TTC549 (cell line): Measurements from ENCODE around the gene SHROOM1.

ENCODE experiments used
- FAIRE-seq: peaks from 2 replicates; lab custom pipeline; 2012; peaks lifted over from hg19 to GRCh38; lab: Jason Lieb, UNC

Gene SHROOM1

GRCh38 chr5:132849347-132849746 is 18.9 kb upstream of the SHROOM1 start:
- FAIRE-seq = no peak

DNA sequence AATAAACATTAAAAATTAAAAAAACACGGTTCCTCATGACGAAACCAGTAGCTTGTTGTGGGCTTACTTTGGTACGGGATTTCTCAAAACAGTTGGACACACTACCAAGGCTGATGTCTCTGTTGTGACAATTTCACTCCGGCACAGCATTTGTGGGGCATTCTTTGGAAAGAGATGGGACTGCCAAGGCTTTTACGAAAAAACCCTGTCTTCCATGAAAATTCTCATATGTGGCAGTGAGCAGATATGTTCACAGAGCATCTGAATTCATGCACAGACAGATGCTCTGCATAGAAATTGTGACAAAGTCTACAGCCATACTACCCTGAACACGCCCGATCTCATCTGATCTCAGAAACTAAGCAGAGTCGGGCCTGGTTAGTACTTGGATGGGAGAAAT is 17.8 kb upstream of the SHROOM1 start:
- no peak for FAIRE-seq

GRCh38 chr5:132841305-132841704 is 10.9 kb upstream of the SHROOM1 start:
- FAIRE-seq = no peak

DNA sequence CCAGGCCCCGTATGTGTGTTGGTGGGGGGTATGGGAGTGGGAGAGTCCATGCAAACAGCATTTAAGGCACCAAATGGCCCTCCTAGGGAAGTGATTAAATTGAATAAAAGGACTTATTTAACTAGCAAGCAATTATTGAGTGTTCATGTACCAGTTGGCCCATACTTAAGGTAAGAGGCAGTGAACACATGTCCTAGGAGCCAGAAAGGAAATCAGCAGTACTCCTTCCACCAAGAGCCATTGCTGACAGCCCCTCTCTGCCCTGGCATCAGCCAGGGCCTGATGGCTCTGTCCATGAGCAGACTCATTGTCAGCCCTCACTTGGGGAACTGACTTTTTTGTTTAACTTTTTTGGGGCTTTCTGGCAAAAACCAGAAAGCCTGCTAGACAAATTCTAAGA is 10.4 kb upstream of the SHROOM1 start:
- no peak for FAIRE-seq

GRCh38 chr5:132840313-132840712 is 9.9 kb upstream of the SHROOM1 start:
- no peak for FAIRE-seq

- FAIRE-seq = no peak
These were observed 9.2 kb upstream of the SHROOM1 start for GRCh38 chr5:132839426-132840301.

DNA sequence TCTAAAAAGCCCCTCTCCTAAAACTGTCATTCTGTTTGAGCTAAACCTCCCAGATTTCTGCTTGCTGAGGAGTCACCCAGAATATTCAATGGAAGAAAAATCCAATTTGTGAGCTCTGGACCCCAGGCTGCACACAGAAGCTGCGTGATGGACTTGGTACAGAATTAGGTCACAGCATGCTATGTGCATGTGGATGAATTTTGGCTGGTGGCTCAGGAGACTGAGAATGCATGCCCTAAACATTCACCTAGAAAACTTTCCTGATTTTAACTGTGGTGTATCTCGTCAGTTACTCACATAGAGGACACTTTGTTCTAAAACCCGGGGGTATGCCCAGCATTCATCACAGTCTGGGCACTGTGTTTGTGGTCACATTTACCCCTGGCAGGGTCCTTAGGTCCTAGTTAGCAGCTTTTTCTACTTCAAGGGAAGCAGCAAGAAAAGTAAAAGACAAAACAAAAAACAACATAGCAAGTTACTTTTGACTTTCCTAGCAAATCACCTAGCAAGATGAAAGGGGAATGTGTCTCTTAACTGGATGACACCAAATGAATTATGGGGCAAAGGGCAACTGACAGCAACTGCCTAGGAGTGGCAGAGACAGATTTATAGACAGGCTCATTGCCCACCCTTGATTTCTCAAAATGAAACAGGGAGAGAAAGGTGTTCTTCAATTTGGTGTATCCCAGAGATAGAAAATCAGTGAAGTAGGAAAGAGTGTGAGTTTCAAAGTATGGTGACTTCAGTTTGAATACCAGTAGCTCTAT is 8.3 kb upstream of the SHROOM1 start:
- FAIRE-seq = no peak

DNA sequence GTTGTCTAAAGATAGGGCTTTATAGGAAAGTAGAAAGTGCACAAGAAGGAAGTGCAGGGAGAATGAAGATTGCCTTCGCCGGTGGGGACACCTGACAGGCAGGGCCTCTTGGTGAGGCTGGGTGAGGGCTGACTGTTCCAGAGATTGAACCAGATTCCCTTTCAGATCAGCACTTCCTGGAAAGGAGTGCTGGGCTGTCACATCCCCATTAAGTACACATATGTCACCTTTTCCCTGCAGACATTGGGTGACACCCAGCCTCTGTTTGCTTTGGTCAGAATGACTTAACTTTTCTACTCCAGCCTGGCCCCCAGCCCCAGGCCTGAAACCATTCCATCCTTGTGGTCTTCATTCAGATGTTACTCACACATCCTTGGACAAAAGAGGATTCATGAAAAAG is 7.4 kb upstream of the SHROOM1 start:
- FAIRE-seq = no peak

- FAIRE-seq = no peak
These were observed 6.4 kb upstream of the SHROOM1 start for GRCh38 chr5:132836852-132837251.

- no peak for FAIRE-seq
These were observed 3.6 kb upstream of the SHROOM1 start for GRCh38 chr5:132834057-132834456.

GRCh38 chr5:132832612-132833011 is 2.2 kb upstream of the SHROOM1 start:
- no peak for FAIRE-seq

- FAIRE-seq = no peak
These were observed 831 bp upstream of the SHROOM1 start for GRCh38 chr5:132831095-132831860.

- no peak for FAIRE-seq
These were observed 558 bp downstream of the SHROOM1 start for GRCh38 chr5:132829742-132830435.

- FAIRE-seq = no peak
These were observed 1.5 kb downstream of the SHROOM1 start for GRCh38 chr5:132828846-132829494.

DNA sequence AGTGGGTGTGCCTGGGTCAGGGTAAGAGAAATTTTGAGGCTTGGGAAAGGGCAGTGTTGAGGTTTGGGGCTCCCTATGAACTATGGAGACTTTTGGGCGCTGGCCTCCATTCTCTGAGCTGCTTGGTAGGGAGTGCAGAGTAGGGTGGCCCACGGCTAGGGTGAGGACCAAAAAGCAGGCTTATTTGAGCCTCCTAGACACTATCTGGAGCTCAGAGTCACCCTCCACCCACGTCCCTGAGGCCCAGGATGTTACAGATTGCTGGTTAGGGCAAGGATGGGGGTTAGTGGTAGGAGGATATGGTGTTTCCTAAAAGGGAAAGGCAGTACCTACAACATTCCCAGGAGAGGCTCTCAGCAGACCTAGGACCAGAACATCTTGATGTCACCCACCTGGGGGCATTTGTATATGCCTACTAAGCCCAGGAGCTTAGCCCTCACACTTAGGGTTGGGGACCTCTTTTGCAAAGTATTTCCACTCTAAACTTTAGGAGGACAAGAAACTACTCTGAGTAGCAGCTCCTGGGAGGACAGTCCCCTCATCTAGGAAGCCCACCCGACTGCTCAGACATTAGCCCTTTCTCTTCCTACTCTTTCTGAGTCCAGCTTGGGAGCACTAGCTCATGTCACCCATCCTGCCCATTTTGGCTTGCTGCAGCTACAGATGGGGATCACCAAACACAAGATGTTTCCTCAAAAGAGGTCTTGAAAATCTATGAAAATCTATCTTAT is 2.3 kb downstream of the SHROOM1 start:
- no peak for FAIRE-seq

DNA sequence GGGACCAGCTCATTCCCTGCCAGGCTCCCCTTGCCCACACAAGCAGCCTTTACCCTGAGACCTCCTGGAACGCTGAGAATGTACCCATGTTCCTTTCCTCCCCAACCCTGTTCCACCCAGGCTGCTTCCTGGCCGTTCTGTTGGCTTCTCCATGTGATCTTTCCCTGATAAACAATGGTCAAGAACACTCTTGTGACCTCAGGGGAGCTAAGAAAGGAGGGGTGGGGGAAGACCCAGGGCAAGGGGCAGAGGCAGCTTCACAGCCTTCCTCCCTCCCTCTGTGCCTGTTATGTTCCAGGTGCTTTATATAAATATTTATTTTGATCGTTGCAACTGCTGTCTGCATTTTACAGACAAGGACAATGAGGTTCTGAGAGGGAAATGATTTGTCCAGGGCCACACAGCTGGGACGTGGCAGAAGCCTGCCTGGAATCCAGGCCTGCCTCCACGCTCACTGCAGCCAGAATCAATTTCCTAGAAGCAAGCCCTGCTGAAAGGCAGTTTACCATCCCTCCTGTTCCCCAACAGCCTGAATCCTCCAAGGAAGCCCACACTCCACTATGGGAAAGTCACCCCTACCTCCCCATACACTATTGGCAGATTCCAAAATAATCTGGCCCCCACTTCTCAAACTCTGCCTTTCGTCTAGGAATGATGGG is 3.9 kb downstream of the SHROOM1 start:
- no peak for FAIRE-seq

DNA sequence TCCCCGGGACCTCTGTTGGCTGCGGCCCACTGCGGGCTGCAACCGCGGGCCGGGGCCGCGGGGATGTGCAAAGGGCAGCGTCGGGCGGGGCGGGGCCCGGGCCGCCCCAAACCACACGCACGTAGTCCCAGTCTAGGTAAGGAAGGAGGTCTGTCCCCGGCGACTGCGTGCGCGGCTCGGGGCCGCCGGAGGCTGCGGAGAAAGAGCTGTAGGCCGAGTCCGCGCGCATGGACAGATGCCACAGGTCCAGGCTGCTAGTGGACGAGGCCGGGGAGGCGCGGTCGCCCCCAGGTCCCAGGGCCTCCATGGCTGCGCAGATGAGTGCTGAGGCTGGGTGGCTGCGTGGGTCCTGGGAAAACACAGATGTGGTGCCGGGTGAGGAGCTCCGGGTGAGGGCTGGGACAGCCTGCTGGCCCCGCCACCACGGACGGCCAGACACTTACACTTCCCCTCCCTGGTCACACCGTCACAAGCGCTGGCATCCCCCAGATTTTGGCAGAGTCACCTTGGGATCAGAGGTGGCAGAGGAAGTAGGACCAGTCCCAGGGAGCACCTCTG is 4.5 kb downstream of the SHROOM1 start:
- no peak for FAIRE-seq

DNA sequence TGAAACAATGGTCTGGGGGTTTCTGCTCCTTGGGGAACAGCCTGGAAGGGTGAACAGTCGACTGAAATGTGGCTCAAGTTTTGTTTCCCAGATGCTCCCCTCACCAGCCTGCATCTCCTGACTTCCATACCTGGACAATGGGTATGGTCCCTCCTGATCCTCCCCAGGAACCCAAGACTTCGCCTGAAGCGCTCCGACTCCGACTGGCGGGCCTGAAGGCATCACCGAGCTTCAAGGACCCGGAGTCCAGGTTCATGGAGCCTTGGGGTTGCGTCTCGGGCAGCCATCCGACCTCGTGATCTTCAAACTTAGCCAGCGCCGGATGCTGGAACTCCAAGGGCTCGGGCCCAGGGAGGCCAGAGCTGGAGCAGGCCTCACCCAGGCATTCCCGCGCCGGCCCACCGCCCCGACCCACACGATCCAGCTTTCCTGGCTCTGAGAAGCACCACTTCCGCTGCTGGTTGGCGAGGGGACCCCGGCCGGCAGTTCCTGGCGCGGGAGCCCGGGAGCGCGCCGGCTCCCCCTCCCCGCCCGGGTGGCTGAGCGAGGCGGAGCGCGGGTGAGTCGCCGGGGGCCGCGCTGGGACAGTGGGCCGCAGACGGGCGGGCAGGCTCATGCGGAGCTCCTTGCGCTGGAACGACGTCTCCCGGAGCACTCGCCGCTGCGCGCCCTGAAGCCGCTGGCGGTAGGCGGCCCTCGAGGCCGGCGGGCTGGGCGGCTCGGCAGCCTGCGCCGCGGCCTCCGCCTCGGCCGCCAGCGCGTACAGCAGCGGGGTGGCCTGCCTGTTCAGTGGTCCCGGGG is 5.2 kb downstream of the SHROOM1 start:
- FAIRE-seq = no peak

GRCh38 chr5:132824426-132824825 is 6.0 kb downstream of the SHROOM1 start:
- FAIRE-seq = no peak
